GM19239 (cell line): Measurements from ENCODE around the gene MYO7A.

Experiments
- DNase-seq: peaks from one replicate; pipeline ENCODE4 v3.0.0; 2011; ENCODE audit warnings: low spot score; ENCODE audit not compliant: insufficient read length
- FAIRE-seq: peaks from 2 replicates; lab custom pipeline; 2011; peaks lifted over from hg19 to GRCh38; lab: Jason Lieb, UNC

Gene MYO7A

DNA sequence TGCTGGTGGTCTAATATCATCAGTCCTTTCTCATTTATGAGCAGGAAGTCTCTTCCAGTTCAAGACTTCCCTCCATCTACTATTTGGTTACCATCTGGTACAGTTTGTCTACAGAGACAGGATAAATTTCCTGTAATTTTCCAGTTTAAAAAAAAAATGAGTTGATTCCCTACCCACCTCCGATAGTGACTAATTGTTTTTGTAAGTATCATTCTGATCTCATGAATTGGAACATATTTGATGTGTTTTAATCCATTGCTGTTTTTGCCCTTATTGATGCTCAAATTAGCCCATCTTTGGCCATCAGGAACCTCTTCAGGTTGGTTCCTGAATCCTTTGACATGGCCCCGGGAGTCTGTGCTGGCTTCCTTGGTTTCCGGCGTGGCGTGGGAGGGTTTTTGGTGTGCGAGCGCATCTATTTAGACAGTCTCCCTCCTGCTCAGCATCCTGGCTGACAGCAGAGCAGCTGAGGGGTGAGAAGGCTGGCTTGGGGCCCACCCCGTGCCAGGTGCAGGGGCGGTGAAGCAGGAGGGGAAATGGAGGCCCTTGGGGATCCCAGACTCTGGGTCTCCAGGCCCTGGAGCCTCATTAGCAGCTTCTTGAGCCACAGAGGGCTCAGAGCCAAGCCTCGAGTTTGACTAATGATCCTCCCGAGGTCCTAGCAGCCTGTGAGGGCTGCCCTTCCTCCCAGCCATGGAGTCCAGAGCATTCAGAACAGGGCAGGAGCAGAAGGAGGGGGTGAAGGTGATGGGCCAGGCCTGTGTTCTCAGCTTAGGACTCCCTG is 18.6 kb upstream of the MYO7A start:
- FAIRE-seq (no peak), DNase-seq (no peak)

DNA sequence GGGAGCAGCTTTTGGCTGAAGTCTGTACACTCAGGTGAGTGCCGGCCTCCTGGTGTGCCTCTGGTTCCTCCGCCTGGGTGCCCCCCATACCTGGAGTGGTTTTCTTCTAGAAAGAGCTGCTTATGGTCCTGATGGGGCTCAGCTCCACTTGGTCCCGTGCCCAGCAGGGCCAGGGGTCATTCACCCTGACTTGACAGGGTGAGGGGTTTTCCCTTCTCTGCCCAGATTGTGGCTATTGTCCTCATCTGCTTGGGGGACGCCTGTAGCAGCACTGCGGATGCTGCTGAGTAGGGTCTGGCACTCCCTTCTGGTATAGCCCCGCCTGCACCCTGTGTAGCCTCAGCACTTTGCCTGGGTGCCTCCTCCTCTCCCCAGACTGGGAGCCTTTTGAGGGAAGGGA is 17.2 kb upstream of the MYO7A start:
- no peak for DNase-seq

DNA sequence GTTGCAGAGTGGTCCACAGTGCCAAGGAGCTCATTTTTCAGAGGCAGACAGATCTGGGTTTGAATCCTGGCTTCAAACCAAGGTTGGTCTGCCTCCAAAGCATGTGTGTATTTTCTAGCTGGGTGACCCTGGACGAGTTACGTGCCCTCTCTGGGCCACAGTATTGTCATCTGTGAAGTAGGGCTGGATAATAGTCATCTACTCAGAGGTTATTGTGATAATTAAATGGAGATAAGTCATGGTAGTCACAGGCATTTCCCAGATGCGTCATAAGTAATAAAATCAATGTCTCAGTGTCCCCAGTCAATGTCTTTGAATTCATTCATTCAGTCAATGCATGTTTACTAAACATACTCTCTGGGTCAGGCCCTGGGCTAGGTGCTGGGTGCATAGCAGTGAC is 16.8 kb upstream of the MYO7A start:
- DNase-seq, result no peak
- FAIRE-seq, result no peak

More for the DNA sequence above, 17.2 kb upstream of the MYO7A start:
- FAIRE-seq, result no peak

DNA sequence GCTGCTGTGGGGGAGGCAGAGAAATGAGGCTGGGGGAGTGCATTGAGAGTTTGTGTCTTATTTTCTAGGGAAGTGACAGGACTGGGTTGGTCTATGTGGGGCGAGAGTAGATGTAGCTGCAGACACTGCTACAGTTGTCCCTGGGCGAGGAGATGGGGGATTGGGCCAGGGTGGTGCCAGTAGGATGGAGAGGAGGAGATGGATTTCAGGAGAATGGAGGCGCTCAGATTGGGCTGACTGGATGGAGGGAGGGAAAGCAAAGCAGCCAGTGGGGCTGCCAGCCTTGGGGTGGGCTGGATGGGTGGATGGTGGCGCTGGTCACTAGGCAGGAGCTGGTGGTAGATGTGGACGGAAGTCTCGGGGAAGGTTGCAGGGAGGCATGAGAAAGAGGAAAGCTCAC is 16.1 kb upstream of the MYO7A start:
- FAIRE-seq (no peak), DNase-seq (no peak)

DNA sequence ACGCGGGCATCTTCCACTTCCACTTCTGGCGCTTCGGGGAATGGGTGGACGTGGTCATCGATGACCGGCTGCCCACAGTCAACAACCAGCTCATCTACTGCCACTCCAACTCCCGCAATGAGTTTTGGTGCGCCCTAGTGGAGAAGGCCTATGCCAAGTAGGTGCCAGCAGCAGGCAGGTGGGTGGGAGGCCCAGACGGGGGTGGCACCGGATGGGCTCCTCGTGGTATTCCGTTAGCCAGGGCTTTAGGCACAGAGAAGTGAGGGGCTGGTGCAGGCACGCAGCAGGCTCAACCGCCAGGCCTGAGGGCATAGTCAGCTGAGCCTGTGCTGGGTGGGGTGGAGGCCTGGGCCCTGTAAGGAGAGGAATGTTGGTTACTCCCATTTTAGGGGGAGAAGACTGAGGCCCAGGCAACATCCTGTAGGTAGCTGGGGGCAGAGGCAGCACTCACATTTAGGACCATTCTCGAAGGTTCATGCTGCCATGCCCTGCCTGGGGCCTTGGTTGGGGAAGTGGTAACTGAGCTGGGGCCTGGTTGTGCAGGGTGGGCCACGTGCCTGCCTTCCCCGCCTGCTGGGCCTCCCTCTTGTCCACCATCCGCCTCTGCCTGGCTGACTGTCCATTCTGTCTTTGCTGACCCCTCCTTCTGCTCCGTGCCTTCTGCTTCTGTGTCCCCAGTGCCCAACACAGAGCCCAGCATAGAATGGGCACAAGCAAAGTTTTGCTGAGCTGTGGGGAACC is 15.2 kb upstream of the MYO7A start:
- DNase-seq (no peak), FAIRE-seq (no peak)

DNA sequence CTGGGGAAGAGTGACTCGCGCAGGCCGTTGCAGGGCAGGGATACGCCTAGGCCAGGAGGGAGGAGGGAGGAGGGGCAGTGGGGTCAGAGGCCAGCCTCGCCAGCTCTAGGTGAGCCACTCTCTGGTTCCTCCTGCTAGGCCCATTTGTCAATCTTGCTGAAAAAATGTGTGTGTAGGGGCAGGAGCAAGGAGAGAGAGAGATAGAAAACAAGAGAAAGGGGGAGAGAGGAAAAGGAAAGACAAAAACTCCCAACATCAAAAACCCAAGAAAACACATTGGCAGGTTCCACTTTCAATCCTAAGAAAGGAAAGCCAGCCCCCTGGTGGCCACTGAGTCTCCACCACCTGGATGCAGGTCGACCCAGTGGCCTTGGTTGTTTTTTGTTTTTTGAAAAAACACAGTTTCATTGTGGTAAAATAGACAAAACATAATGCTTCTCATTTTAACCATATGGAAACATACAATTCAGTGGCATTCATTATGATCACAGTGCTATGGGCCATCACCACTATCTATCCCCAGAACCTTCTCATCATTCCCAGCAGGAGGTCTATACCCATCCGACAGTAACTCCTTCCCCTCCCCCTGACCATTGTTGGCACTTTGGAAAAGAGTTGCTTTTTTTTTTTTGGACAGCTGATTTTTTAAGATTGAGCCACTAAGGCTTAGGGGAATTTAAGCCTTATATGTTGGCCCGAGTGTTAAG is 14.5 kb upstream of the MYO7A start:
- FAIRE-seq, result no peak
- DNase-seq, result no peak

DNA sequence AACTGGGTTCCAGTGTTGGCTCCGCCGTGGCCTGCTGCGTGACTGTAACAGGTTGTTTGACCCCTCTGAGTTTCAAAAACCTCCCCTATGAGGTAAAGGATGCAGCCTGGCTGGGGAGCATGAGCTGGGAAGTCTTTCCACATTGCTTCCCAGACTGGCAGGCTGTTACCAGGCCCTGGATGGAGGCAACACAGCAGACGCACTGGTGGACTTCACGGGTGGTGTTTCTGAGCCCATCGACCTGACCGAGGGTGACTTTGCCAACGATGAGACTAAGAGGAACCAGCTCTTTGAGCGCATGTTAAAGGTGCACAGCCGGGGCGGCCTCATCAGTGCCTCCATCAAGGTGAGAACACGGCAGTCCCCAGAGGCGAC is 14.0 kb upstream of the MYO7A start:
- DNase-seq (no peak), FAIRE-seq (no peak)

DNA sequence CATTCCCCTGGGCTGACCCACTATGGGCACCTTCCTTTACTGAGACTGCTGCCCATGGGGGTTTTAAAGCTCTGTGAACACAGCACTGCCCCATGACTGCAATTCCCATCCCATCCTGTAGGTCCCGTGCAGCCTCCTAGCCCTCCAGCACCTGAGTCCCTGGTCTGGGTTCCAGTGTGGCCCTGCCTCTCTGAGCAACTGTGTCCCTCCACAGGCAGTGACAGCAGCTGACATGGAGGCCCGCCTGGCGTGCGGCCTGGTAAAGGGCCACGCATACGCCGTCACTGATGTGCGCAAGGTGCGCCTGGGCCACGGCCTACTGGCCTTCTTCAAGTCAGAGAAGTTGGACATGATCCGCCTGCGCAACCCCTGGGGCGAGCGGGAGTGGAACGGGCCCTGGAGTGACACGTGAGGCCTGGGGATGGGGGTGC is 12.8 kb upstream of the MYO7A start:
- FAIRE-seq (no peak), DNase-seq (no peak)

DNA sequence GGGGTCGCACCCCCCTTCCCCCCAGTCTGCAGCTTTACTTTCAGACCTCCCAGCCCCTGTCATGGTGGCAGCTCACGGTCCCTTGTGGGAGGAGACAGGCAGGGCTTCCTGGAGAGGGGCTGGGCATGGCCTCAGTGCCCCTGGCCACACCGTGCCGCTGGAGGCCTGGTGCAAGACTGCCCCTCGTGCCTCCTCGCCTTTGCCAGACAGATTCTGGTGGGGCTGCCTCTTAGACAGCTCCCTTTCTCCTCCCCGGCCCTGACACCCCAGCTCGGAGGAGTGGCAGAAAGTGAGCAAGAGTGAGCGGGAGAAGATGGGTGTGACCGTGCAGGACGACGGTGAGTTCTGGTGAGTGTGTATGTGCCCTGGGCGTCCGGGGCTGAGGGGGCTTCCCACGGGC is 12.1 kb upstream of the MYO7A start:
- no peak for DNase-seq
- FAIRE-seq, result no peak

DNA sequence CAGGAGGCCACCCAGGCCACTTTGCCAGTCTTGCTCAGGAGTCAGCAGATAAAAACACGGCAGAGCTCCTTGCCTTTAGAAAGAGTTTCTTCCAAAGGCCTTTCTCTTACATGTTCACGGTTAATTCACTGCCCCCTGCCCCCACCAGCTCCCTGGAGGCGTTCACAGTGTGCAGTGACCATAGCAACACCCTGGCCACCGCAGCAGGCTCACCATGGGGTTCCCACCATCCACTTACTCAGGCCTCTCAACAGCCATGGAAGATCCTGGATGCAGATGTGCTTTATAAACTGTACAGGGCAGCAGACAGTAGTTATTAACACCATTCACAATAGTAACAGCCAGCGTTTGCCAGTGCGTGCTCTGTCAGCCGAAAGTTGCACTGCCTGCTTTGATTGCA is 10.6 kb upstream of the MYO7A start:
- FAIRE-seq (no peak), DNase-seq (no peak)

DNA sequence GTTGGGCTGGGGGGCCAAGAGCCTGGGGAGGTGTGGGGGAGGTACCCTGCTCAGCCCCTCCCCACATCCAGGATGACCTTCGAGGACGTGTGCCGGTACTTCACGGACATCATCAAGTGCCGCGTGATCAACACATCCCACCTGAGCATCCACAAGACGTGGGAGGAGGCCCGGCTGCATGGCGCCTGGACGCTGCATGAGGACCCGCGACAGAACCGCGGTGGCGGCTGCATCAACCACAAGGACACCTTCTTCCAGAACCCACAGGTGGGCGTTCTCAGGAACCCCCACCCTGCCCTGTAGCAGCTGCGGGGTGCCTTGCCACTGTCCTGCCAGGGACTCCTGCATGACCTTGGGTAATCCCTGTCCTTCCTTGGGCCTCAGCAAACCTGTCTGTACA is 10.0 kb upstream of the MYO7A start:
- DNase-seq, result no peak
- FAIRE-seq, result no peak

DNA sequence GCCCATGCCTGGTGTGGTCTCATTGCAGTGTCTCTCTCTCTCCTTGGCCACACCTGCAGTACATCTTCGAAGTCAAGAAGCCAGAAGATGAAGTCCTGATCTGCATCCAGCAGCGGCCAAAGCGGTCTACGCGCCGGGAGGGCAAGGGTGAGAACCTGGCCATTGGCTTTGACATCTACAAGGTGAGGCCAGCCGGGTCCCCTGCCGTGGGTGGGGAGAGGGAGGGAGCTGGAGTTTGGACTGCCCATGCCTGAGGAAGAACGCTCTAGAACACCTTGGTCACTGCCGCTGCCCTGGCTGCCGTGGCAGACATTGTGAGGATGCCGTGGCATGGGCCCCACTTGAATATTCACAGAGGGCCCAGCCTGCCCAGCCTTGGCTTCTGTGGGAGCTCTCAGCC is 9.1 kb upstream of the MYO7A start:
- DNase-seq, result no peak

DNA sequence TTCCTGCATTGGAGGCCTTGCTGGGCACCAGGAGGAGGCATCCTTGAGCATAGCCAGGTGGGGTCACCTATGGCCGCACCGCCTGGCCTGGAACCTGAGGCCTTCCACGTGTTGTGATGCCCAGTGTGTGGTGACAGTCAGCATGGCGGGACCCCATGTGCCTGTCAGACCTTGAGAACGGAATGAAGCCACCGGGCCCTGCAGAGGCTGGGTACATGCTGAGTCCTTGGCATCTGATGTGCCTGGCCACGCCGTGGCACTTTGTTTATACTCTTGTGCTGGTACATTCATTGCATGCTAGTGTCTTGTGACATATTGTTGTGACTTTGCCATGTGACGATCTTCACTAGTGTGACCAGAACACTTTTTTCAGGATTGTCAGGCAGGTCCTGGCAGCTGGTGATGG is 8.5 kb upstream of the MYO7A start:
- FAIRE-seq (no peak), DNase-seq (no peak)

More for the DNA sequence above, 9.1 kb upstream of the MYO7A start:
- no peak for FAIRE-seq

DNA sequence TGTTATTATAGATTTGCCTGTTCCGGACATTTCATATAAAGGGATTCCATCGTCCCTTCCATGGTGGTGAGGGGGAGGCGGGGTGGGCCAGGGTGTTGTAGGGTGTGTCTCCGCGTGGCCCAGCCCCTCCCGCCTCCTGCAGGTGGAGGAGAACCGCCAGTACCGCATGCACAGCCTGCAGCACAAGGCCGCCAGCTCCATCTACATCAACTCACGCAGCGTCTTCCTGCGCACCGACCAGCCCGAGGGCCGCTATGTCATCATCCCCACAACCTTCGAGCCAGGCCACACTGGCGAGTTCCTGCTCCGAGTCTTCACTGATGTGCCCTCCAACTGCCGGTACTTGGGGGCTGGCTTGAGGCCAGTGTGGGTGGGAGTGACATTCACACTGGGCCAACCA is 7.5 kb upstream of the MYO7A start:
- DNase-seq (no peak), FAIRE-seq (no peak)

DNA sequence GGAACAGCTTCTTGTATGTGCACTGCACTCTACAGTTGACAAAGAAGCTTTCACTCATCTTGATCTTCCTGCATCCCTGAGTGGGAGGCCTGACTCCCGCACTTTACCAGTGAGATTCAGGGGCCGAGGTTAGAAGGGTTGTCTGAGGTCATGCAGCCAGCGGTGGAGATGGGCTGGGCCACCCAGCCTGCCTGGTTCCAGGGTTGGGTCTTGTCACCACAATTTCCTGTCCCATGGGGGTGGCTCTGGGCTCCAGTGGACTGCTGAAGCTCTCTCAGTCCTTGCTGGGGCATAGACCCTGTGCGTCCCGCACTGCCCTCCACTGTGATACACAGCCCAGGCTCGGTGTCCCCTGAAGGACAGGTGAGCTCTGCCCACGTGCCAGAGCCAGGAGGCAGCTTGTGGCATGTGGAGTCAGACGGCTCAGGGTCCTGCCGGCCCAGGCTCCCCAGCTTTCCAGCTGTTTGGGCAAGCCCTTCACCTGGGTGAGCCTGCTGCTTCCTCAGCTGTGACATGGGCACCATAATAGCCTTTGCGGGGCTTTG is 6.9 kb upstream of the MYO7A start:
- no peak for FAIRE-seq
- no peak for DNase-seq

DNA sequence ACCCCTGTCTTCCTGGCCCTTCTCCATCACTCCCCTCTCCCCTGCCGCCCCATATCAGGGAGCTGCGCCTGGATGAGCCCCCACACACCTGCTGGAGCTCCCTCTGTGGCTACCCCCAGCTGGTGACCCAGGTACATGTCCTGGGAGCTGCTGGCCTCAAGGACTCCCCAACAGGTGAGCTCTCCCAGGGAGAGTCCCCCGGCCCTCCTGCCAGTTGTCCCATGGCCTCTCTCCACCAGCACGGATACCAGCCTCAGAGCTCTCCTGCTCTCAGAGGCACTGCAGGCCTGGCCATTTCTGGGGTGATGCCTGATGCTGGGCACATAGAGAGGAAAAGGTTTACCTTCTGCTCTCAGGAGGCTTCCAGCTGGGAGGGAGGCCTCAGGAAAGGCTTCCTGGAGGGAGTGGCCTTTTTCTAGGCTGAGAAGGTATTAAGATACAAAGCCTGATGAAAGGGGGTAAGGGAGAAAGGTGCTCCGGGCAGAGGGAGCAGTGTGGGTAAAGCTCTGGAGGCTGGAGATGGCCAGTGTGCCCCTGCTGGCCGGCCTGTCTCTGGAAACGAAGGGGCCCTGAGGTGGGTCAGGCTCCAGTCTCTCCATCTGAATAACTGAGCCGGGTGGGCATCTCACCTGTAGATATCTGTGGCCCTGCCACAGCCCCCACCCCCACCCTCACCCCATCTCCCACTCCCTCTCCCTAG is 6.0 kb upstream of the MYO7A start:
- no peak for FAIRE-seq

DNA sequence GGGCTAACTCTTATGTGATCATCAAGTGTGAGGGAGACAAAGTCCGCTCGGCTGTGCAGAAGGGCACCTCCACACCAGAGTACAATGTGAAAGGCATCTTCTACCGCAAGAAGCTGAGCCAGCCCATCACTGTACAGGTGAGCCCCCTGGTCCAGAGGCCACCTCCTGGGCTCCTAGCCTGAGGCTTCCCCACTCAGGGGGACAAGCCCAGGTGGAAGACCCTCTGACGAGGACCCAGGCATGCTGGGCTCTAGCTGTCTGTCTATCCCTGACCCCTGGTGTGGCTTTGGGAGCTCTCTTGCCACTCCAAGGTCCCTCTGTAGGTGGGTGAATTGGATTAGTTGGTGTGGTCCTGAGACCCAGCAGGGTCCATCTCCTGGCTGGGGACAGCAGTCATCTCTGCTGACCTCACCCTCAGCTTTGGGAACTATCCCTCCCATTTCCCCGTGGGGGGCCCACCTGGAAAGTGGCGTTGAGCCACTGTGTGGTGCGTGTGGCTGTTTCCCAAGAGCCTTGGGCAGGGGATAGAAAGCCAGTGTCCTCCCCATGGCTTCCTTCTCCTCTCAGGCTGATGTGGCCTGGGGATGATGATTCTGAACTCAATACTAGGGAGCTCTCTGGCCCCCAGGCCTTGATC is 5.4 kb upstream of the MYO7A start:
- no peak for DNase-seq
- no peak for FAIRE-seq

More for the DNA sequence above, 6.0 kb upstream of the MYO7A start:
- no peak for DNase-seq

DNA sequence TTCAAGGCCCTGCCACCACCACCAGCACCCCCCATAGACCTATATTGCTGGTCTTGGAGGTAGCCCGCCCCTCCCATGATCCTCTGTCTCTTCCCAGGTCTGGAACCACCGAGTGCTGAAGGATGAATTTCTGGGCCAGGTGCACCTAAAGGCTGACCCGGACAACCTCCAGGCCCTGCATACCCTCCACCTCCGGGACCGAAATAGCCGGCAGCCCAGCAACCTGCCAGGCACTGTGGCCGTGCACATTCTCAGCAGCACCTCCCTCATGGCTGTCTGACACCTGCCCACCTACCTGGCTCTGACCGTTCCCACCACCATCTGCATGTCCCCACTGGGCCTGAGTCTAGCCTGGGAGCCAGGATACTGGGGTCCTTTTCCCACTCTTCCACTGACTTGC is 4.5 kb upstream of the MYO7A start:
- no peak for DNase-seq
- FAIRE-seq, result no peak

DNA sequence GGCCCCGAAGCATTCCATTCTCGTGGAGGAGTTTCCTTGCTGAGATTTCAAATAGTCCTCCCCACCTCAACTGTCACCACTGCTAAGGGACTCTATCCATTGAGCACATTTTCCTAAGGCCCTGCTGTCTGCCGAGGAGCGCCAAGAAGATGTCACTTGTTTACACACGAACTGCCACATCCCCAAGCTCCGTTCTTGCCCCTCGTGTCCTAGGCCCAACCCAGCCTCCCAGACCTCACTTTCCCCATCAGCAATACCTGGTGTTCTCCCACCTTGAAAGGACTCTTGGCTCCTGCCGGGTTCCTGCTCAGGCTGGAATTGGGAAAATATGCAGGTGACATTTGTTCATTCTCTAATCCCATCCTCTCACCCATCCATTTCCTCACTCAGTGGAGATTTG is 4.0 kb upstream of the MYO7A start:
- DNase-seq, result no peak
- no peak for FAIRE-seq

DNA sequence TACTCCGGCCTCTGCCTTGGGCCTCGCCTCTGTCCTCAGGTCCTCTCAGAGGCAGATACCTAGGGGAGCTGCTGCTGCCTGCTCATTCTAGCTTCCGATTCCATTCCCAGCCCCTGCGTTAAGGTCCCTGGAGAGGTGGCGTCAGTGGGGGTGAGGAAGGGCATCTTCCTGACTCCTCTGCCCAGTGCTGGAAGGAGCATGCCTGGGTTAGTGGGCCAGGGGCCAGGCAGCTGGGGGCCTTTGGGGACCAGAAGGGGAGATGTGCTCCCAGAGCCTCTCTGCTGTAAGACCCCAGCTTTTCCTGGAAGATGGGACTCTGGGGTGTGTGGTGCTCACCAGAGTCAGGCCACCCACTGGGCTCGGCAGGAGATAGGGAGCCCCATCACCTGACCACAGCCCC is 3.6 kb upstream of the MYO7A start:
- DNase-seq (no peak), FAIRE-seq (no peak)
